Tibial nerve (tissue), 4 donors: Measurements from ENCODE around the gene SERPINB5. TPM values are rescaled to one million over a fixed set of nuclear protein-coding genes. Genes with fewer than 3 reads are reported as not detected.
"Not testable (repeated sequence)": the region's sequence is repeated elsewhere in the genome, so short reads cannot be mapped to it uniquely, and the experiment has no call there.

Experiments
- DNase-seq, 2 donors: peaks; one replicate each; pipeline ENCODE4 v3.0.0-alpha.2; 2019; ENCODE audit warnings: low spot score in 2 of 2
- H3K27ac ChIP-seq, 4 donors: fragments of 200-600 bp; sonication (generic) in 3 of 4; one replicate each; pipeline ENCODE4 v1.5.1; 2017 to 2019; ENCODE audit warnings: mild to moderate bottlenecking in 1 of 4
- H3K27me3 ChIP-seq, 2 donors: fragments of 200-600 bp; sonication (generic) in 1 of 2; one replicate each; pipeline versions ENCODE4 v1.5.1 to v1.6.0; 2017 to 2019
- H3K36me3 ChIP-seq, 3 donors: fragments of 200-600 bp; sonication (generic); one replicate each; pipeline ENCODE4 v1.5.1; 2018 to 2019
- H3K4me1 ChIP-seq, 4 donors: fragments of 200-600 bp; sonication (generic) in 3 of 4; one replicate each; pipeline ENCODE4 v1.5.1; 2017 to 2019
- H3K4me3 ChIP-seq, 4 donors: fragments of 200-600 bp; sonication (generic) in 3 of 4; one replicate each; pipeline ENCODE4 v1.5.1; 2017 to 2019; ENCODE audit warnings: mild to moderate bottlenecking in 1 of 4, moderate library complexity in 1 of 4
- H3K9me3 ChIP-seq, 4 donors: fragments of 200-600 bp; sonication (generic) in 3 of 4; one replicate each; pipeline ENCODE4 v1.5.1; 2017 to 2019
- CTCF ChIP-seq, 5 experiments: fragments of 200-600 bp in 3 of 5; fragments of 450-650 bp in 2 of 5; sonication (generic) in 3 of 5; IDR thresholded peaks; one replicate each; pipeline ENCODE4 v1.5.1; 2016 to 2019; ENCODE audit warnings: antibody characterized with exemption in 5 of 5, mild to moderate bottlenecking in 3 of 5, moderate library complexity in 2 of 5
- EP300 ChIP-seq, 2 donors: sonication (generic); formaldehyde crosslinking; IDR thresholded peaks; one replicate each; pipeline ENCODE4 v1.6.1; 2017; ENCODE audit warnings: antibody characterized with exemption in 2 of 2, mild to moderate bottlenecking in 1 of 2
- POLR2A ChIP-seq, 2 donors: fragments of 450-650 bp; IDR thresholded peaks; one replicate each; pipeline ENCODE4 v1.6.1; 2017; ENCODE audit warnings: antibody characterized with exemption in 2 of 2, mild to moderate bottlenecking in 2 of 2, moderate library complexity in 2 of 2
- WGBS, 2 donors: methylation state at CpG; one replicate each; pipeline ENCODE4 v1.1.5; 2018; 5-methylcytosine and 5-hydroxymethylcytosine counted together
- total RNA-seq, 4 donors: library from RNA; depleted of rRNA; stranded (reverse); fragments of >200 nt; gene quantifications; one replicate each; pipeline ENCODE4 v1.1.0, GENCODE V29; 2016

Gene SERPINB5
- total RNA-seq, 4 donors from 2014 or later = not detected

GRCh38 chr18:63451799-63452660 lies 24.7 kb upstream of the SERPINB5 start:
- H3K9me3 ChIP-seq = no peaks in the 10 kb centered on the region
- peaks cover 0 to 12% (median 0%) of the 10 kb centered on the region in 4 donors for H3K4me1 ChIP-seq
- H3K27ac ChIP-seq = no peak overlapping the region
- no peak for DNase-seq
- H3K36me3 ChIP-seq = no peaks in the 10 kb centered on the region
- 39 to 43% methylated on average over 9 of the region's 9 CpGs for WGBS, 2 donors
- H3K27me3 ChIP-seq = no peaks in the 10 kb centered on the region
- no peak for TF ChIP-seq EP300 (IDR thresholded peaks at IDR 0.05)
- no peak overlapping the region for H3K4me3 ChIP-seq

- H3K9me3 ChIP-seq, H3K27ac ChIP-seq, H3K27me3 ChIP-seq, H3K4me3 ChIP-seq, H3K36me3 ChIP-seq, DNase-seq: not testable (repeated sequence)
- peaks cover 0 to 12% (median 0%) of the 10 kb centered on the region in 4 donors for H3K4me1 ChIP-seq
- 64 to 75% methylated on average over 5 of the region's 5 CpGs for WGBS, 2 donors
Observed at GRCh38 chr18:63452751-63453150, 24.0 kb upstream of the SERPINB5 start.

- WGBS, 2 donors = 83 to 87% methylated on average over 8 of the region's 8 CpGs
- H3K27ac ChIP-seq = no peak overlapping the region
- TF ChIP-seq CTCF (IDR thresholded peaks at IDR 0.05) (no peak), POLR2A (IDR thresholded peaks at IDR 0.05) (no peak), EP300 (IDR thresholded peaks at IDR 0.05) (no peak)
- no peaks in the 10 kb centered on the region for H3K9me3 ChIP-seq
- DNase-seq = no peak
- H3K36me3 ChIP-seq = no peaks in the 10 kb centered on the region
- no peaks in the 10 kb centered on the region for H3K27me3 ChIP-seq
- H3K4me3 ChIP-seq = no peak overlapping the region
- peaks cover 0 to 12% (median 0%) of the 10 kb centered on the region in 4 donors for H3K4me1 ChIP-seq
Observed at GRCh38 chr18:63454497-63454896, 22.3 kb upstream of the SERPINB5 start.

GRCh38 chr18:63457977-63458376 lies 18.8 kb upstream of the SERPINB5 start:
- WGBS, 2 donors = 76 to 78% methylated on average over 6 of the region's 6 CpGs
- Histone ChIP-seq H3K4me1 (no peaks in the 10 kb centered on the region), H3K4me3 (no peak overlapping the region), H3K36me3 (no peaks in the 10 kb centered on the region), H3K9me3 (no peaks in the 10 kb centered on the region), H3K27me3 (no peaks in the 10 kb centered on the region), H3K27ac (no peak overlapping the region)
- DNase-seq = no peak
- no peak for TF ChIP-seq CTCF (IDR thresholded peaks at IDR 0.05)
- TF ChIP-seq POLR2A (IDR thresholded peaks at IDR 0.05) = no peak
- TF ChIP-seq EP300 (IDR thresholded peaks at IDR 0.05) = no peak

- Histone ChIP-seq H3K27ac (no peak overlapping the region), H3K4me3 (no peak overlapping the region), H3K4me1 (no peaks in the 10 kb centered on the region), H3K36me3 (no peaks in the 10 kb centered on the region), H3K9me3 (no peaks in the 10 kb centered on the region), H3K27me3 (no peaks in the 10 kb centered on the region)
- no peak for TF ChIP-seq CTCF (IDR thresholded peaks at IDR 0.05)
- TF ChIP-seq POLR2A (IDR thresholded peaks at IDR 0.05) = no peak
- TF ChIP-seq EP300 (IDR thresholded peaks at IDR 0.05) = no peak
- WGBS, 2 donors = 62 to 76% methylated on average over 1 of the region's 1 CpG
- no peak for DNase-seq
Observed at GRCh38 chr18:63460414-63460813, 16.3 kb upstream of the SERPINB5 start.

GRCh38 chr18:63464434-63464833 lies 12.3 kb upstream of the SERPINB5 start:
- no peaks in the 10 kb centered on the region for H3K27me3 ChIP-seq
- no peaks in the 10 kb centered on the region for H3K9me3 ChIP-seq
- no peak overlapping the region for H3K4me3 ChIP-seq
- no peak for TF ChIP-seq POLR2A (IDR thresholded peaks at IDR 0.05)
- no peak overlapping the region for H3K27ac ChIP-seq
- 88 to 93% methylated on average over 2 of the region's 2 CpGs for WGBS, 2 donors
- H3K36me3 ChIP-seq = no peaks in the 10 kb centered on the region
- no peak for DNase-seq
- no peaks in the 10 kb centered on the region for H3K4me1 ChIP-seq
